Aortic smooth muscle cell (primary cell): ENCODE data around the gene METTL15. TPM values are rescaled to one million over a fixed set of nuclear protein-coding genes. Genes with fewer than 3 reads are reported as not detected.

ENCODE experiments used
- total RNA-seq: library from RNA; depleted of rRNA; stranded (reverse); fragments of >200 nt; gene quantifications from 2 replicates; pipeline ENCODE4 v1.2.3, GENCODE V29; 2014

The METTL15 gene, protein sequence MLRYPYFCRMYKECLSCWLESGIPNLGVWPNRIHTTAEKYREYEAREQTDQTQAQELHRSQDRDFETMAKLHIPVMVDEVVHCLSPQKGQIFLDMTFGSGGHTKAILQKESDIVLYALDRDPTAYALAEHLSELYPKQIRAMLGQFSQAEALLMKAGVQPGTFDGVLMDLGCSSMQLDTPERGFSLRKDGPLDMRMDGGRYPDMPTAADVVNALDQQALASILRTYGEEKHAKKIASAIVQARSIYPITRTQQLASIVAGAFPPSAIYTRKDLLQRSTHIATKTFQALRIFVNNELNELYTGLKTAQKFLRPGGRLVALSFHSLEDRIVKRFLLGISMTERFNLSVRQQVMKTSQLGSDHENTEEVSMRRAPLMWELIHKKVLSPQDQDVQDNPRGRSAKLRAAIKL
- 13.2 and 14.0 TPM in 2 replicates for total RNA-seq

DNA sequence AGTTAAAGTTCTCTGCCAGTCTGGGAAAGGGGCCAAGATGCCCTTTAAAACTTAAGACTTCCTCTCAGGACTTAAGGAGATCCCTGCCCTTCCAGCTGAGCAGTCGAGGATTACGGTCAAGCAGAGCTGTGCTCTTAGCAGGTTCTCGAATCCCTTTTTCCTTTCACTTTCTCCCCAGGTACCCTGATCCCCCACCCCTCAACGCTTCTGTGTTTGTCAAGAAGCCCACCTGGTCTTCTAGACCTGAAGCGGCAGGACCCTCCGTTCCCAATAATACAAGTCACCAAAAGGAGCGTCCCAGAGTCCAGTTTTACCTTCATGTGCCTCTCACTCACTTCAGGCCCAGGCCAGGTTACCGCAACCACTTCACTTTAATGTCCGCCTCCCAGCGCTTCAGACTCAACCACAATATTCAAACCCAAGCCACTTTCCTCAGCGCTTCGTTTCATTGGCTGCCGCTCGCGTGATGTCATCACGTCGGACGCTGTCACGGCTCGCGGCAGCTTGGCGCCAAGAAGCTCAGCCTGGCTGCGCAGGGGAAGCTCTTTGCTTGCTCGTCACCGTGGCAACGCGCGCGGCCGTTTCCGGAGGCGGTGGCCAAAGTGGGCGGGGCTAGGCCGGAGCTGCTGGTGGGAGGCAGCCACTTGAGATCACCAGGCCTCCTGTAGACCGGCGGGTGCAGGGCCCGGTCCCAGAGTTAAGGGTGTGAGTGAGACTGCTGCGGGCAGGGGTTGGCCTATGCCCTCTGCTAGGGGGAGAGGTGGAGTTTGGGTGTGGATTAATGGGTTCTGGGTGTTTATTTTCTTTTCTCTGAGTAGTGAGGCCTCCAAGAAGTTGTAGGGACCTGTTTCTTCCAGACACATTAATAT, at the start of gene METTL15, which contains the start of gene KIF18A:
Gene METTL15 (plus strand): TSS at position 639 of the 869 bp plus-strand sequence. CDS start 4,947 bp downstream, outside the sequence.
Gene KIF18A (minus strand): TSS at position 407 of the 869 bp plus-strand sequence. CDS start 10,209 bp downstream, outside the sequence.

Other genes with a start within 250 kb of the METTL15 start
- 7.8 and 13.9 TPM in 2 replicates for gene KIF18A, start 232 bp upstream of the METTL15 start, total RNA-seq